Tibial nerve (tissue), 4 donors: ENCODE data around the gene RAB11A.

Experiments
- CTCF ChIP-seq, 5 experiments: fragments of 200-600 bp in 3 of 5; fragments of 450-650 bp in 2 of 5; sonication (generic) in 3 of 5; IDR thresholded peaks; one replicate each; pipeline ENCODE4 v1.5.1; 2016 to 2019; ENCODE audit warnings: antibody characterized with exemption in 5 of 5, mild to moderate bottlenecking in 3 of 5, moderate library complexity in 2 of 5
- EP300 ChIP-seq, 2 donors: sonication (generic); formaldehyde crosslinking; IDR thresholded peaks; one replicate each; pipeline ENCODE4 v1.6.1; 2017; ENCODE audit warnings: antibody characterized with exemption in 2 of 2, mild to moderate bottlenecking in 1 of 2

DNA sequence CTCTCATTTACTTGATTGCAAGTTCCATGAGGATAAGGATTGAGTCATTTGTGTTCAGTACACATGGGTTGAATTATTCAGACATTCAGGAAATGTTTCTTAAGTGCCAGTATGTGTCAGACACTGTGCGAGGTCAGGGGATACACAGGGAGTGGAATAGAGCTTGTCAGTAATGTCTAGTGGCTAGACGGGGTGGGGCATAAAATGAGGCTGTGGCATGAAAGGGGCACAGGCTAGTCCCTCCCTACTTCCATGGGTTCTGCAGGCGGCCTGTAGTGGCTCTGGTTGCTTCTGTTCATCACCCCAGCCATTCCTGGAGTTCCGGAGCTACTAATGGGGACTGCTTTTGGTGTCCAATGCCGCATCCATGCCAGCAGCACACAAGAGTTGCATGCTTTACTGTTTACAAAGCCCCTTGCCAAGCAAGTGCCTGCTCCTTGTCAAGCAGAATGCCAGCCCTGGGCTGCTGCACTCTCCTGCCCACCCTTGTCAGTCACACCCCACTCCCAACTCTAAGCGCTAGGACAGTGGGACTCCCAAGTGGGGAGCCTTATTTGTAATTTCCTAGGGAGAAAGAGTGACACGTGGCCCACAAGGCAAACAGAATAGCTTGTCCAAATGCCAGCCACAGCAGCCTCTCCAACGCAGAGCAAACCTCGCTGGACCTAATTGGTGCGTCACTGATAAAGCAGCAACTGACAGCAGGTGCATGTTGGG, 70.8 kb downstream of the RAB11A start:
- TF ChIP-seq CTCF (IDR thresholded peaks at IDR 0.05) (no peak), EP300 (IDR thresholded peaks at IDR 0.05) (no peak)
